H1 (cell line): ENCODE data around the gene LTBP1. TPM values are rescaled to one million over a fixed set of nuclear protein-coding genes. Genes with fewer than 3 reads are reported as not detected.

ENCODE experiments used
- BACH1 ChIP-seq: IDR thresholded peaks from 2 replicates; pipeline ENCODE4 v1.6.1; 2012; ENCODE audit warnings: low read length, improper control_type of control experiment
- CBX5 ChIP-seq: fragments of 300-800, 300-1000 bp; sonication (generic); IDR thresholded peaks from 2 replicates; pipeline ENCODE4 v1.7.1; 2016; ENCODE audit warnings: antibody characterized with exemption, low read length, low read depth
- HDAC2 ChIP-seq, 2 experiments: fragments of 300-600 bp in 1 of 2; sonication (generic) in 1 of 2; IDR thresholded peaks; 2 replicates each; pipeline ENCODE4 v1.6.1; 2011 to 2012; ENCODE audit warnings: low read depth in 2 of 2, low read length in 2 of 2, mild to moderate bottlenecking in 2 of 2, moderate library complexity in 2 of 2, borderline replicate concordance in 1 of 2, inconsistent platforms in 1 of 2
- KDM5A ChIP-seq: fragments of 200-600 bp; IDR thresholded peaks from 2 replicates; pipeline ENCODE4 v1.7.1; 2012; ENCODE audit warnings: mild to moderate bottlenecking, low read length, inconsistent platforms, mixed read lengths
- POLR2A ChIP-seq, 2 experiments: IDR thresholded peaks; 1 replicate in 1 of 2; 2 replicates in 1 of 2; pipeline ENCODE4 v1.6.1; 2011; ENCODE audit warnings: low read depth in 2 of 2, low read length in 2 of 2, mild to moderate bottlenecking in 2 of 2; ENCODE audit errors: control extremely low read depth in 1 of 2
- SIN3A ChIP-seq, 2 experiments: IDR thresholded peaks in 1 of 2; conservative IDR thresholded peaks in 1 of 2; 2 replicates each; pipeline ENCODE4 v1.6.1; 2011 to 2012; ENCODE audit warnings: low read length in 2 of 2, improper control_type of control experiment in 1 of 2, low read depth in 1 of 2, mild to moderate bottlenecking in 1 of 2
- SIX5 ChIP-seq: IDR thresholded peaks from 2 replicates; pipeline ENCODE4 v1.6.1; 2011; ENCODE audit warnings: mild to moderate bottlenecking, low read depth, low read length
- polyA plus RNA-seq, 7 experiments: library from polyadenylated mRNA; depleted of rRNA in 3 of 7; stranded (reverse) in 5 of 7; unstranded in 2 of 7; fragments of >200 nt in 5 of 7; fragments of 200-250 nt in 2 of 7; gene quantifications; 1 replicate in 5 of 7; 2 replicates in 1 of 7; 4 replicates in 1 of 7; pipeline versions ENCODE4 v1.2.1 to v1.2.3, GENCODE V29; 2011 to 2013; ENCODE audit warnings: missing spikeins in 2 of 7, mixed read lengths in 2 of 7
- total RNA-seq: library from RNA; stranded (reverse); fragmentation: NEBNext Ultra II Directional; extraction: Animal tissue kit (Norgen Biotek cat#: 25700); gene quantifications from 2 replicates; pipeline ENCODE4 v1.2.1, GENCODE V29; 2021

Gene LTBP1
- total and polyA plus RNA-seq, 2 of the 8 experiments (the other 6 are each of a cell fraction or from before 2014, with no cell fraction given): 15.4 to 24.7 TPM

- TF ChIP-seq HDAC2 (IDR thresholded peaks at IDR 0.05; ENCODE audit: borderline replicate concordance in 1 of 2, low read depth in 2 of 2, low read length in 2 of 2) (no peak), BACH1 (no peak), SIN3A (conservative IDR thresholded peaks at IDR 0.05 in 1 of 2, IDR thresholded peaks at IDR 0.05 in 1 of 2; ENCODE audit: low read depth in 1 of 2, low read length in 2 of 2) (no peak), KDM5A (no peak), POLR2A (IDR thresholded peaks at IDR 0.05; ENCODE audit: control extremely low read depth in 1 of 2, low read depth in 2 of 2, low read length in 2 of 2) (no peak), CBX5 (no peak), SIX5 (no peak)
Observed at GRCh38 chr2:33074197-33074596, 127.4 kb downstream of the LTBP1 start (continued).
